SU-DHL-6 (cell line): Measurements from ENCODE around the gene B3GNT2.

Experiments
- CTCF ChIP-seq: fragments of 200-600 bp; sonication (generic); IDR thresholded peaks from one replicate; pipeline ENCODE4 v1.5.1; 2017; ENCODE audit warnings: antibody characterized with exemption, mild to moderate bottlenecking, low read length, moderate library complexity; ENCODE audit not compliant: insufficient read depth, poor library complexity, severe bottlenecking
- EZH2phosphoT487 ChIP-seq: fragments of 200-600 bp; sonication (generic), shearing (Covaris generic); conservative IDR thresholded peaks from 2 replicates; pipeline ENCODE4 v1.6.1; 2018; ENCODE audit warnings: mild to moderate bottlenecking, antibody characterized with exemption, low read length, moderate library complexity, mixed read lengths

GRCh38 chr2:62192811-62193210, 3.1 kb upstream of the B3GNT2 start:
- TF ChIP-seq EZH2phosphoT487 (no peak), CTCF (no peak)
